HG02973 (cell line): ENCODE results near the gene TSFM.

Experiments
- ATAC-seq: cut with Tn5 transposase; IDR thresholded peaks from one replicate; pipeline ENCODE4 v1.9.1; 2021; ENCODE audit warnings: moderate library complexity; ENCODE audit not compliant: unreplicated experiment

TSFM gene

GRCh38 chr12:57782608-57783465, at the start of gene TSFM:
TSFM (plus strand) TSS chr12:57782787; CDS start chr12:57782802, 15 bp downstream.
- ATAC-seq = peak; percentile 74

DNA sequence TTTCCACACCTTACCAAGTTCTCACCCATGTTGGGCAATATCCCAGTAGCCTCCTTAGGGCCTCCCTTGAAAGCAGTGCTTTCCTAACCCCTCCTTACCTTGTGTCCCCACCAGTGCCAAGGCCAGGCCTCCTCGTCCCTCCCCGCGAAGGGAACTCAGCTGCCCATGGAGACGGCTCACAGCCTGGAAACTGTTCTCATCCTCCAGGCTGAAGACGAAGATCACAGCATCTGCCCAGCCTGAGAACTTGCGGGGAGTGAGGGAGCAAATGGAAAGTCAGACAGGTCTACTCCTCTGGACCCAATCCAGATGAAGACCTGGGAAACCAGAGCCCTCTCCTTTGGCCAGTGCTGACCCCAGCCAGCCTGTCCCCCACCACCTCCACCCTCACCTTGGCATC, 48.7 kb upstream of the TSFM start:
- no peak for ATAC-seq

DNA sequence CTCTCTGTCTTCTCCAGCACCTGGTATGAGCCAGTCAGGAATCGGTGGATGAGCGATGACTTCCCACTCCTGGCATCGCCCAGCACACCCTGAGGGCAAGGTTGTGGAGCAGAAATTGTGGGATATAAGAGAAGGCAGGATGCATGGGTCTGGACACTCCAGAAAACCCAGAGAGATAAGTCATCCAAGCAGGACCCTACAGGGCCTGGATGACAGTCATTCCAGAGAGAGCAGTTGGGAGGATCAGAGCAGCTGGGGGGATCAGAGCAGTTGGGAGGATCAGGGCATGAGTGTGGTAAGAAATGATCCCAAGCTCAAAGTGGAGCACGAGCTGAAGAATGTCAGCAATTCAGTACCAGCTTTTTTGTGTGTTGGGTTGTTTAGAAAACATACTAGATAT, 48.0 kb upstream of the TSFM start:
- ATAC-seq = no peak

- no peak for ATAC-seq
Measured at GRCh38 chr12:57735198-57735855, 47.3 kb upstream of the TSFM start.

DNA sequence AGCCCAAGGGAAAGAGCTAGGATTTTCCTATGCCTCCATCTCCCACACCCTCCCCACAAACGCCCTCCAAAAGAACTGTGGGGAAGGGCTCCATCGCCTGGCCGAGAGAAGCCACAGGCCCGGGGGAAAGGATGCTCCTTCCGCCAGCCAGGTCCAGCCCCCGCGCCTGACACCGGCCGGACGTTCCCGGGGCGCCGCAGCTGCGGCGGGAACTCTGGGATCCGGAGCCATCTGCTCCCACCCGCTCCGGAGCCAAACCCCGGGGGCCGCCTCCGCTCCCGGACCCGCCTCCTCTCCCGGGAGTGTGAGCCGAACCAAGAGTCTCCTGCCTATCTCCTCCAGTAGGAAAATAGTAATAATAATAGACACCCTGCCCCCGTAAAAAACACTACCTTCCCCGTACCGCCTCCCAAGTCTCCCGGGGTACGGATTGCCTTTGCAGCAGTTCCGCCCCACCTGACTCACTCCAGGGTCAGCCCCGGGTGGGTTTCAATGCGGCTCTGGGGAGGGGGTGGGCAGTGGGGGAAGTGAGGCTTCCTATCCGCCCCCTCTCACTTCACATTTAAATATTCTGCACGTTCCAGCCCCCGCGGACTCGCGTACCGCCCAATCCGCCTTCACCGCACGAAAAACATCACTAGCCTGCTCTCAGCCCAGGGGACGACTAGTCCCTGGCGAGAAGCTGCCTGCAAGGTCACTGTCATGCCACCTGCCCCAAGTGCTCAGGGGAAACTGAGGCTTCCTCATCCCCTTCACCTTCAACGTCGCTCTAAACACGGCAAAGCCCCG, 46.4 kb upstream of the TSFM start:
- no peak for ATAC-seq

- ATAC-seq = no peak
Measured at GRCh38 chr12:57736741-57737466, 45.7 kb upstream of the TSFM start.

GRCh38 chr12:57737467-57738460, 44.8 kb upstream of the TSFM start:
- no peak for ATAC-seq

DNA sequence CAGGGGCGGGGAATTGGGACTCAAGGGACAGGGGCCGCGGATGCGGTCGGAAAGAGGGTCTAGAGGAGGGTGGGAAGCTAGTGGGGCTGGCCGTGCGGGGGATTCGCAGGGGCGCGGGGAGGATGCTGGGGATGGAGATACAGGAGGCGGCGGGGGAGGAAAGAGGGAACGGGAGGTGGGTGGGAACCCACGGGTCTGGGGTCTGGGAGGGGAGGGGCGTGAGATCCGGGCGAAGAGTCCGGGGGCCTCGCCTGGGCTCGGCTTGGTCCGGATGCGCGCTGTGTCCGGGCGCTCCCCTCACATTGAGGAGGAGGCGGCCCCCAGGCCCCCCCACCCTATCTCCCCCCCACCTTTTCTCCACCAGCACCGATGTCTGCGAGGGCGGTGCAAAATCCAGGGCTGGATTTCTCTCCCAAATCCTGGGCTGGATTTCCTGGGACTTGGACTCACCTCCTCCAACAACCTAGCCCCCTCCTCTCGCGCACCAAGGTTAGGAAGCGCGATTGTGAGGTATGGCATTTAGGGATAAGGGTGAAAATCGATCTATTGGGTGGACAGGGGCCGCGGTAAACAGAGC, 43.8 kb upstream of the TSFM start, which contains the start of gene AGAP2:
AGAP2 (minus strand) TSS at position 82 of the 577 bp plus-strand sequence. CDS start 496 bp downstream, outside the sequence.
- no peak for ATAC-seq

DNA sequence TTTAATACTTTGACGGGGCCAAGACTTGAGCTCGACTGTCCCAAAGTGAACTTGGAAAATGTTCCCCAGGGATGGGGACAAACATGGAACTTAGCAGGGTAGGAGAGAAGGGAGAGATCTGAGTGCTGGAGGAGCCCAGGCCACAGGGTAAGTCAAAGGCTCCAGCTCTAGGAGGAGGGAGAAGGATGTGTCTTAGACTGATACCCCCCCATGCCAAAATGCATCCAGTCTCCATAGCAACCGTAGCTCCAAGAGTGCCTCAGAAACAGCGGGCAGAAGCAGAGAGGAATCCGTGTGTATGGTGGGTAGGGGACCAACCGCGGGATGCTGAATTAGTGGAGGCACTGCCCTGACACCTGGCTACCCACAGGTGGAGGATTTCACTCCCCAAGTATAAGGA, 43.2 kb upstream of the TSFM start:
- ATAC-seq = no peak

GRCh38 chr12:57739914-57740538, 42.6 kb upstream of the TSFM start:
- no peak for ATAC-seq

- ATAC-seq = peak; percentile 55
Measured at GRCh38 chr12:57740656-57741412, 41.8 kb upstream of the TSFM start.

DNA sequence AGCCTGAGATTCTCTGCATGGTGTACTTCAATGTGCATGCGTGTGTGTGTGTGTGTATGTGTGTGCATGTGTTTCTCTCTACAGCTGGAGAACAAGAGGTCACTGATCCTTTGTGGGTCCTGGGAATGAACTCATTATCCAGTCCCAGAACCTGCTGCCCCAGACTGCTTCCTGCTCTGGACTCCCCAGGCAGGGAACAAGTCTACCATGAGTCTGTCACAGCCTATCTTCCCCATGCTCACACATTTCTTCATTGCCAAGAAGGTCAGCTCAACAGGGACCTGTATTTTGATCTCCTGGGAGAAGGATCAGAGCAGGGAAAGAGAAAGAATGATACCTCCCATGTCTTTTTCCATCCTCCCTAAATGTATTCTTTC, 41.2 kb upstream of the TSFM start:
- no peak for ATAC-seq

GRCh38 chr12:57741844-57742738, 40.5 kb upstream of the TSFM start:
- ATAC-seq = peak; percentile 48

DNA sequence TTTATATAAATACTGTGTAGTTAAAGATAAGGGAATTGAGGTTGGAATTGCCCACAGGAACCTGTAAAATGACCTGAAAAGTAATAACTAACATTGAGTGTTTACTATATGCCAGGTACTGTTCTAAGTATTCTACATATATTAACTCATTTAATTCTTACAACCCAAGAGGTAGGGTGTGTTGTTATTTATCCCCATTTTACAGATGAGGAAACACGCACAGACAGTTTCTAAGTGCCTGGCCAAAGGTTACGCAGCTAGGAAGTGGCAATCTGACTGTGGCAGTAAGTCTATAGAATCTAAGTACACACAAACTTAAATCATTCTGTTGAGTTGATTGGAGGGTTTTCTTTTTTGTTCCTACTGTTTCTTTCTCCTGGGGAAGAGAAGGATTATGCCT, 38.8 kb upstream of the TSFM start:
- no peak for ATAC-seq

DNA sequence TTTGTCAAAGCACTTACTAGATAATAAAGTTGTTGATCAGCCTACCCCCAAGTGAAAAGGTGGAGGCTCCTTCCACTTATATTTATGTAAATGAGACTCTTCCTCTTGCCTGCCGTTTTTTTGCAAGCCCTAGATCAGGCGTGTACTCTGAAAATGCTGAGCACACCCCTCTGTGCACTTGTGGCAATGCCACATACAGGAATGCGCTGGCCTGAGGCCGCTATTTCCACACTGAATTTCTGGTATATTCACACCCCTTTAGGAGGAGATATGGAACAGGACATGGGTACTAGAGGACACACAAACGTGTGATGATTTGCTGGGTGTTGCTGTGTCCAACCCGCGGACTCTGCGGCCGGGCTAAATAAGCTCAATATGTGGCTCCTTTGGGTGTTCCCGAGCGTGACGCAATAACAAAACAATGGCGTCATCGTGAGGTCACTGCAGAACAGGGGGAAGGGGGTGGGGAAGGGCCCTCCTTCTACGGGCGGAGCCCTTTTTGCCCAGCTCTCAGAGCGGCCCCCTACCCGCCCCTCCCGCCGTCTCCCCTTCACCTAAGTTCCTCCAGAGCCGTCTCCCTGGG, 38.3 kb upstream of the TSFM start:
- peak; percentile 36 for ATAC-seq

DNA sequence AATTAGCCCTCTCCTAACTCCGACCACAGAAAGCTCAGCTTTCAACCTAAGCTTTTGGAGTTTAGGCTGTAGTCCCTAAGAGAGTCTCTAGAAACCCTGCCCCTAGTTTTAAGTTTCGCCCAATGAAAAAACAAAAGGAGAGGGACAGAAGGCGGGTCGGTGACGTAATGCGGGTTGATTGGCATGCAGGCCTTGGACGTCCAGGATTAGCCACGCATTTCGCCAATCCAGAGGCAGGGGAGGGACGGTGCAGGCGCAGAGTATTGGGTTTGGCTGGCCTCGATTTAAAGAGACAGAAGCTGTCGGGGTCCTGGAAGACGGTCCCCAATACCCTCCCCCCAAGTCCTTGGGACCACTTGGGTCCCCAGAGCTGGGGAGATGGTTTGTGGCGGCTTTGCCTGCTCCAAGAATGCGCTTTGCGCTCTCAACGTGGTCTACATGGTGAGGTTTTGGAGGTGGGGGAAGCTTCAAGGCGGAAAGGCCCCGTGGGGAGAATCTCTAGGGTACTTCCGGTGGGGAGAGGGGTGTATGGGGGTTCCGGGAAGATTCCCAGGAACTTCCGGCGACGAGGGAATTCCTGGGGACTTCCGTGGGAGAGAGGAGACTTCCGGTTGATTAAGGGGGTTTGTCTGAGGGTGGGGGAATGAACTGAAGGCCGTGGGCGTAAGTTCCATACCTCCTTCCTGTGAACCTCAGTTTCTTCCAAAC, 37.7 kb upstream of the TSFM start, which contains the start of gene TSPAN31:
TSPAN31 (plus strand) TSS at position 263 of the 708 bp plus-strand sequence; CDS start at position 379, 116 bp downstream.
- ATAC-seq = peak; percentile 68
